Dedifferentiated amniotic fluid mesenchymal stem cell (primary cell): Measurements from ENCODE around the gene LGALS8.
"Not testable (repeated sequence)": the region's sequence is repeated elsewhere in the genome, so short reads cannot be mapped to it uniquely, and the experiment has no call there.

Experiments
- DNase-seq: peaks from one replicate; pipeline ENCODE4 v3.0.0-alpha.2; 2016; ENCODE audit errors: extremely low spot score

The LGALS8 gene

DNA sequence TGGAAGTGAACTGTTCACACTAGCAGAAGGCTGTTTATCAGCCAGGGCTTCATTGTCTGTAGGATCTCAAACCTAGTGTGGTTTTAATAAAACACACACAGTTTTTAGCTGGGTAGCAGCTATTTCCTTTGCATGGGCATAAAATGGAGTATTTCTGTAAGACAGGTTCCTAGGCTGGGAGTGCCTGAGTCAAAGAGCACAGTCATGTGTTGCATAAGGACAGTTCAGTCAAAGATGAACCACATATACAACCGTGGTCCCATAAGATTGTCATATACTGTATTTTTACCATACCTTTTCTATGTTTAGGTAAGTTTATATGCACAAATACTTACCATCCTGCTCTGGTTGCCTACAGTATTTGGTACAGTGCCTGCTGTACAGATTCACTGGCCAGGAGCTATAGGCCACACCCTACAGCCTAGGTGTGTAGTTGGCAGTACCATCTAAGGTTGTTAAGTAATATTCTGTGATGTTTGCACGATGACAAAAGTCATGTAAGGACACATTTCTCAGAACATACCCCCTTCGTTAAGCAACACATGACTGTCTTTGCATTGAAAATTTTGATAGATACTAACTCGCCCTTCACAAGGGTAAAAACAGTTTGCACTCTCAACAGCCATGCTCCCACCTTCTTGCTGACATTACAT lies 17.2 kb downstream of the LGALS8 start:
- no peak for DNase-seq

- DNase-seq: no peak
Measured at GRCh38 chr1:236541710-236542109, 17.9 kb downstream of the LGALS8 start.

DNA sequence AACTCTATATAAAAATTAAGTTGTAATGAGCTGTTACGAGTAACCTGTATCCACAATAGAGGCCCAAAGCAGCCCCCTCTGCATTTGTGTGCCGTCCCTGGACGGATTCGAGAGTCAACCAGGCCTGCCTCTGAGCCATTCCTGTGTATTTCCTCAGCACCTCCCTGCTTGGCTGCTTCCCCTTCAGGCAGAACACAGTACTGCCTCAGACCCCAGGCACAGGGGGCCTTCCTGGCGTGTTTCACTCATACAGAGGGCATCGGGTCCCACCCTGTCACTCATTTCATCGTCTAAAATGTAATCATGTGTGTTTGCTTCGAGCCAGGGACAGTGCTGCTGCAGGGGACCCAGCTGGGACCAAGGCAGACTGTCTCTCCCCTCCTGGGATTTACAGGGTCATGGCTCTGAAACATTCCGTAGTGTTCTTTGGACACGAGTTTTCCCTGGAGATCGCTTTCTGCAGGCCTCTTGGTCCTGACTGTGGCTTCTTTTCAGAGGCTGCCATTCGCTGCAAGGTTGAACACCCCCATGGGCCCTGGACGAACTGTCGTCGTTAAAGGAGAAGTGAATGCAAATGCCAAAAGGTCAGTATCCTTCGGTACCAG lies 19.4 kb downstream of the LGALS8 start:
- DNase-seq: no peak

GRCh38 chr1:236545621-236546169 lies 21.9 kb downstream of the LGALS8 start:
- no peak for DNase-seq

DNA sequence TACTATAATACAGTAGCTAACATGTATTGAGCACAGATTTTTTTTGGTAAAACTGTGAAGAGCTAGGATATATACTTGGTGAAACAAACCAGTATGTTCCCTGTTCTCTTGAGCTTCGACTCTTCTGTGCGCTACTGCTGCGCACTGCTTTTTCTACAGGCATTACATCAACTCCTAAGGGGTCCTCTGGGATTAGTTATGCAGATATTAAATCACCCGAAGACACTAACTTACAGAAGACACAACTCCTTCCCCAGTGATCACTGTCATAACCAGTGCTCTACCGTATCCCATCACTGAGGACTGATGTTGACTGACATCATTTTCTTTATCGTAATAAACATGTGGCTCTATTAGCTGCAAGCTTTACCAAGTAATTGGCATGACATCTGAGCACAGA lies 24.7 kb downstream of the LGALS8 start:
- no peak for DNase-seq

DNA sequence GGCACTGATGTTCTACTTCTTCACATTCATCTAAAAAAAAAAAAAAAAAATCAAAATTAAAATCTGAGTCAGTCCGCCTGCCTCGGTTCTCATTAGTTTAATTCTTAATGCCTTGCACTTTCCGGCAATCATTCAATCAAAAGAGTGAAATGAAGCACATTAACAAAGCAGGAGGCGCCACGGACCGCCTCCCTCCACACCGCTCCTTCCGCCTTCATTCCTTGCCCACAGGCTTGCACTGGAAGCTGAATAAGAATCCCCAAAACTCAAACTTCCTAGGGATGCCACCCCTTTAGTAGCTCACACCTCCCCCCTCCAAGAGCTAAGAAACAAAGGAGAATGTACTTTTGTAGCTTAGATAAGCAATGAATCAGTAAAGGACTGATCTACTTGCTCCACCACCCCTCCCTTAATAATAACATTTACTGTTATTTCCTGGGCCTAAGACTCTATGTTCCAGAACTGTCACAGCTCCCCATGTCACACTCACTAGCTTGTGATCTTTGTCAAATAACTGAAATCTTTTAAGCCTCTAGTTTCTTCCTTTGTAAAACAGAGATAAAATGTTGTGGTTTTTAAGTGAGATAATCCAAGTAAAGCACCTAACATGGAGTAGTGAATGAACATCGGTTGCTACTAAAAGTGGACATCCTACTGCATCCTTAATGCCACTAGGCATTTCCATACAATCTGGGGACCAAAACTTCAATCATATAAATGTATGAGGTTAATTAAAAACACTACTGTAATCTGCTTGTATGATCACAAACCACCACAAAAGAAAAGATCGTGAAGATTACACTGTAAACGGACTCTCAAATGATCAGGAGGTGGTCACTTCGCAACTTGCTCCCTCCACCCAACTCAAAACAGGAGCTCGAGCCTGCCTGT lies 27.4 kb downstream of the LGALS8 start:
- DNase-seq: no peak

GRCh38 chr1:236552096-236552495 lies 28.3 kb downstream of the LGALS8 start:
- DNase-seq: no peak

DNA sequence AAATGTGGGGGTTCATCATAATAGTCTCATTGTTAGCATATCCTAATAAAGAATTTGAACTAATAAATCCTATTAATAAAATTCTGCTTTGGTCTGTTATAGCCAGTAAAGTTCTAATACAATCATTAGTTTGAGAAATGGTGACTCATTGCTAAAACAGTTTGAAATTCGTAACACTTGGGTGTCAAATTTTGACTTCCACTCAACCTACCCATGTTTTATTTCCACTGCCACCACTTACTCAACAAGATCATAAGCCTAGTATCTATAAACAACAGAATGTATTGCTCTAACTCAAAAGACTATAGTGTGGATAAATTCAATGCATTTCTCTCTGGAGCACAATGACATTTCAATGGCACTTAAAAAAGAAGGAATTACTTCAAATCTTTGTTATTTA lies 29.1 kb downstream of the LGALS8 start:
- DNase-seq: no peak

DNA sequence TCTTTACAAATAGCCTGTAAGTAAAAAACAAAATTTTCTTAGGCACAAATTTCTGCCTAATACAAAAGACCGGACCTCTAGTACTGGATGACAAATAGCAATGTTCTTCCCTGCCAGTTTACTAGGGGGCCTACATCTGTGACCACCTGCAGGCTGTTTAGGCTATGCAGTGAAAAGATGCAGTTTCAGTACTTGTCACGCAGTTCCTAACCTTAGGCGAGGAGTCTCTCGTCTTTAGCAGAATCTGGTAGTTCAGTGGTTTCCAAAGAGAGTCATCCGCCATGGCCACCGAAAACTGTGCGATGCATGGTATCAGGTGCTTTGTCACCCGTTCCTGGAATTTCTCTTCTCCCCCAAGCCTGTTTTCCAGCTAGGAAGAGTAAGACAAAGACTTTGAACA lies 29.6 kb downstream of the LGALS8 start:
- DNase-seq: no peak

DNA sequence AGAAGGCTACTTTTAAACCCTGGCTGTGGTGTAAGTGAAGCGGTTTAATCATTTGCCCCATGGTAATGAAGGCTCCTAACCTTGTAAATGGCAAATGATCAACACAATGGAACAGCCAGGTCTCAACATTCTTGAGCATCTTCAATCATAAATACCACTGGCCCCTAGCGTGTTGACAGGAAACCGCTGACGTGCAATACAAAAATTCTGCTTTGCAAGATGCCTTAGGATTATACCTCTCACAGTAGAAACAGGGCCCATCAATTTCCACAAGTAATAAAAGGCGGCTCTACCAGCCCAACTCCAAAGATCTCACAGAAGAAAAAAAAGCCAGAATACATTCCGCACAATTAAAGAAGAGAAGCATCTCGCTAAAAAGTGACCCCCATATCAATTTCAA lies 32.8 kb downstream of the LGALS8 start:
- no peak for DNase-seq

DNA sequence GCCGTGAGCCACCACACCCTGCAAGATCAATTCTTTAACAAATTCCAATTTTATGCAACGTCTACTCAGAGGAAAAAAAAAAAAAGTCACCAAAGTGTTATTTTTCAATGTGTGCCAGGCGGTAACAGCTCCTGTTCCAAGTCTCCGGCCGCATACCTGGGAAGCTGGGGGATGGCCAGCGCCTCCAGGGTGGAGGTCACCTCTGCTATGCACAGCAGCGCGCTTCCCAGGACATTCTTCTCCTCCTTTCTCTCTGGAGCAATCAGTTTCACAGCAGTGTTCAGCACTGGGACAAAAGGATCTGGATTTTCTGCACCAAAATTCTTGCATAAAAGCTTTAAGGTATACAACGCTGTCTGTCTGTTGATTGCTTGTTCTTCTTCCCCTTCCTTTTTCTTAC lies 34.3 kb downstream of the LGALS8 start:
- no peak for DNase-seq

DNA sequence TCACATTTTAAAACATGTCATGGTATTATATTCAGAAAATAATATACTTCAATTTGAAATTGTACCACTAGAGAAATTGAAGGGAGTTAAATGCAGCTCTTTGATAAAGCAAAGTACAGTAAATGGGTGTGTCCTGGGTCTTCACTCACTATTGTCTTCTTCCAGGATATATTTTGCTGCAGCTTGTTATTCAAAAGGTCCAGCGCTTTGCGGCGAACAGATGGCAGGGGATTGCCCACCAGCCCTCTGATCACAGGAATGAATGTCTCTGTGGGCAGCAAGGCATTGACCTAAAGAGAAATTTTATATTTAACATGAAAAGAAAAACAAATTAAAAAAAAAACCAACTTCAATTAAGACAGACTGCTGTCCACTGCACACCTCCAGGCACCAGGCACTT lies 35.1 kb downstream of the LGALS8 start:
- DNase-seq: no peak

- no peak for DNase-seq
Measured at GRCh38 chr1:236560213-236560771, 36.5 kb downstream of the LGALS8 start.

DNA sequence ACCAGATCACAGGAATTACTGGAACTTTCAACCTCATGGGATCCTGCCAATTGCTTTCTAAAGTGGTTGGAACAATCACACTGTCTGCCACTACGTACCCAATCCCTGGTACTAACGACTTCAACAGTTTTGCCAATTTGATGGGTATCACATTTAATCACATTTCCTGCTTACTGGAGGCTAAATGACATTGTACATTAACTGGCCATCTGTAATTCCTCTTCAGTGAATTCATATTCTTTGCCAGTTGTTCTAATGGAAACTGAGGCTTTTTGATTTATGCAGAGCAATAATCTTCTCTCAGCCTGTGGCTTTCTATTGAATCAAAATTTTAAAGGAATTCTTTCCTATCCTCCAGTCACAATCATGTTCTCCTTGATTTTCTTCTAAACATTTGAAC lies 38.2 kb downstream of the LGALS8 start:
- DNase-seq: no peak

DNA sequence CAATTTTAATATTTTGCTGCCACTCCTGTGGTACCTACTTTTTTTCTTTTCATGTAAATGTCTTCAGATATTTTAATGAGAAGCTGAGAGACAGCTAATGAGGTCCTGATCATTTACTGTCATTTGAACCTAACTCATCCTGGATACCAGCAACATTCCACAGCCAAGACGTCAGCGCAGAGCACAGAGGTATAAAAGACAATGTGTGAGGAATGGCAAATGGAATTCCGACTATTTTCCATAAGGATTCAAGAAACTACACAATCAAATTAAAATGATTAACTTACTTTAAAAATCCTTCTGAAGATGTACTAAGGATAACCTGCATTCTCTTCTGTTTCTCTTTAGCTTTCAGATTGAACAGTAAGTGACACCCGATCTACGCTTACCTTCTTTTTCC lies 41.7 kb downstream of the LGALS8 start:
- DNase-seq: no peak

- peak; percentile 89 for DNase-seq
Measured at GRCh38 chr1:236568285-236568894, 44.6 kb downstream of the LGALS8 start.

GRCh38 chr1:236575523-236575922 lies 51.7 kb downstream of the LGALS8 start:
- no peak for DNase-seq

DNA sequence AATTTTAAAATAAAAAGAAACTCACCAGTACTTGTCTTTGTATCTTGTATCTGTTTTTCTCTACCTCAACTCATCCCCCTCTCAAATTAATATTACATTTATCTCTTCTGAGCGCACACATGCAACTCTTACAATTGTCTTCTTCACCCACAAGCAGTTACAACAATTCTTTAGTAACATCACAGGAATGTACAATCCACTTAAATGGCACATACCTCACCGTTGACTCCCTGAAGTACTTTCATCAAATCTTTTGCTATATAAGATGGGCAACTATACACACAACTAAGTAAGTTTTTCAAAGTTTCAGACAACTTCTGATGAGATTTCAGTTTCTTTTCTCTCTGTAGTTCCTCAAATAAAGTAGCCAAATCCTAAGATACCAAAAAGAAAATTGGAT lies 52.2 kb downstream of the LGALS8 start:
- DNase-seq: peak; percentile 28

- DNase-seq: not testable (repeated sequence)
Measured at GRCh38 chr1:236577041-236577440, 53.3 kb downstream of the LGALS8 start.

DNA sequence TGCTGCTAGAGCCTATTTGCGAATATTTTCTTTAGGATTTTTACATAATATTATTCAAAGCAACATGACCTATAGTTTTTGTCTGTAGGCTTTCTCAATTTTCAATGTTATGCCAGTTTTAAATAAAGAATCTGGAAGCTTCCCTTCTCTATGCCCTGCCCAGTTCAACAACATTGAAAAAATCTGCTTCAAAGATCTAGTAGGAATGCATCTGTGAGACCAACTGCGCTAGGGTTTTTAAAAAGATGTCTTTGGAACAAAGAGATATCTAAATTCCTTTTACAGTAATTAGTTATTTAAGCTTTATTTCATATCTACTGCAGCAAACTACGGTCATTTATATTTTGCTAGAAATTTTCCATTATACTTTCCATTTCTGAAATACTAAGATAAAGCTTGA lies 54.9 kb downstream of the LGALS8 start:
- no peak for DNase-seq

GRCh38 chr1:236580404-236580803 lies 56.6 kb downstream of the LGALS8 start:
- DNase-seq: not testable (repeated sequence)

- DNase-seq: no peak
Measured at GRCh38 chr1:236581528-236581927, 57.7 kb downstream of the LGALS8 start.
